Measurements from ENCODE around the gene TNS3. TPM values are rescaled to one million over a fixed set of nuclear protein-coding genes. Genes with fewer than 3 reads are reported as not detected.

TNS3 gene
- total and polyA plus RNA-seq, 10 of the 15 experiments (the other 5 are each of a cell fraction or from before 2014, with no cell fraction given): 0.27 to 2.7 (median 0.79) TPM

DNA sequence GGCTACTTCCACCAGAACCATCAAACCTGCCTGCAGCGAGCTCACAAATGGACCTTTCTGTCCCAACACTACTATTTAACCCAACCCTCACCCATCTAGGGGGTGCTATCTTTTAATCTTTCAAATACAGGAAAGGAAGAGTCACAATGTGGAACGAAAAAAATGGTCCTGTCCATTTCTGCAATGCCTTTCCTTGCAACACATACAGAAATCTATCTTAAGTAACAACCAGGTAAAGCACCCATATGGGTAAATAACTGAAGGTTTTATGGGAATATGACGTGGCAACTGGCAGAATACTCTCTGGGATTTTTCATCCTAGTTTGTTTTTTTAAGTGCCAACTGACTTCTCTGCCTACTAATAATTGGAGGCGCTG, 24.6 kb downstream of the TNS3 start:
- FAIRE-seq: no peak
- H3K9ac ChIP-seq (ENCODE audit: control insufficient read depth, insufficient read depth, low read length): no peak overlapping the region
- intact Hi-C loops (cut with micrococcal nuclease; ENCODE audit: unreplicated experiment) (loop anchor here (5.0 kb wide), 1 partner anchor 65 kb away; no protein-coding TSS in a partner anchor), in situ Hi-C loops (cut with MboI) (no loop called here)
- 41% methylated on average over 4 of the region's 4 CpGs for WGBS (ENCODE audit: insufficient coverage, insufficient replicate concordance, low lambda C conversion rate, missing lambda C conversion rate)
- peaks cover 8% of the 10 kb centered on the region for H3K4me1 ChIP-seq (ENCODE audit: control insufficient read depth, insufficient read depth, low read length)
- ATAC-seq: no peak
- DNase-seq (ENCODE audit: low read depth, low spot score): no peak
- H3K27me3 ChIP-seq (replicated peaks in 1 of 2; ENCODE audit: control insufficient read depth in 2 of 2, insufficient read depth in 2 of 2, low read length in 1 of 2): no peaks in the 10 kb centered on the region; a peak in 1 of 4 replicates
- H4K20me1 ChIP-seq (ENCODE audit: control insufficient read depth, insufficient read depth): no peaks in the 10 kb centered on the region
- no peaks in the 10 kb centered on the region for H3K79me2 ChIP-seq (ENCODE audit: control insufficient read depth, insufficient read depth, low read length)
- ChIA-PET POLR2A (no interaction called here), RAD21 (ENCODE audit: unreplicated experiment) (no interaction called here), SMC1A (ENCODE audit: uncharacterized antibody, unreplicated experiment) (no interaction called here), CTCF (no interaction called here)
- TF ChIP-seq, protein P1, sequence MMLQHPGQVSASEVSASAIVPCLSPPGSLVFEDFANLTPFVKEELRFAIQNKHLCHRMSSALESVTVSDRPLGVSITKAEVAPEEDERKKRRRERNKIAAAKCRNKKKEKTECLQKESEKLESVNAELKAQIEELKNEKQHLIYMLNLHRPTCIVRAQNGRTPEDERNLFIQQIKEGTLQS (IDR thresholded peaks at IDR 0.05; ENCODE audit: borderline replicate concordance, extremely low read depth, low read depth, low read length): no peak
- TF ChIP-seq DPF2 (IDR thresholded peaks at IDR 0.05) (no peak), POLR2A (IDR thresholded peaks at IDR 0.05; ENCODE audit: low read depth, low read length) (no peak), ASH2L (IDR thresholded peaks at IDR 0.05; ENCODE audit: borderline replicate concordance, low read depth) (no peak), MYC (IDR thresholded peaks at IDR 0.05; ENCODE audit: insufficient read depth, insufficient read length, insufficient replicate concordance, low read length, severe bottlenecking) (no peak), CHD4 (IDR thresholded peaks at IDR 0.05) (no peak), ZNF24 (IDR thresholded peaks at IDR 0.05) (no peak)
- TF ChIP-seq, protein P2, sequence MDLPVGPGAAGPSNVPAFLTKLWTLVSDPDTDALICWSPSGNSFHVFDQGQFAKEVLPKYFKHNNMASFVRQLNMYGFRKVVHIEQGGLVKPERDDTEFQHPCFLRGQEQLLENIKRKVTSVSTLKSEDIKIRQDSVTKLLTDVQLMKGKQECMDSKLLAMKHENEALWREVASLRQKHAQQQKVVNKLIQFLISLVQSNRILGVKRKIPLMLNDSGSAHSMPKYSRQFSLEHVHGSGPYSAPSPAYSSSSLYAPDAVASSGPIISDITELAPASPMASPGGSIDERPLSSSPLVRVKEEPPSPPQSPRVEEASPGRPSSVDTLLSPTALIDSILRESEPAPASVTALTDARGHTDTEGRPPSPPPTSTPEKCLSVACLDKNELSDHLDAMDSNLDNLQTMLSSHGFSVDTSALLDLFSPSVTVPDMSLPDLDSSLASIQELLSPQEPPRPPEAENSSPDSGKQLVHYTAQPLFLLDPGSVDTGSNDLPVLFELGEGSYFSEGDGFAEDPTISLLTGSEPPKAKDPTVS (IDR thresholded peaks at IDR 0.05; ENCODE audit: low read depth, low read length): no peak
- TF ChIP-seq, protein P3, sequence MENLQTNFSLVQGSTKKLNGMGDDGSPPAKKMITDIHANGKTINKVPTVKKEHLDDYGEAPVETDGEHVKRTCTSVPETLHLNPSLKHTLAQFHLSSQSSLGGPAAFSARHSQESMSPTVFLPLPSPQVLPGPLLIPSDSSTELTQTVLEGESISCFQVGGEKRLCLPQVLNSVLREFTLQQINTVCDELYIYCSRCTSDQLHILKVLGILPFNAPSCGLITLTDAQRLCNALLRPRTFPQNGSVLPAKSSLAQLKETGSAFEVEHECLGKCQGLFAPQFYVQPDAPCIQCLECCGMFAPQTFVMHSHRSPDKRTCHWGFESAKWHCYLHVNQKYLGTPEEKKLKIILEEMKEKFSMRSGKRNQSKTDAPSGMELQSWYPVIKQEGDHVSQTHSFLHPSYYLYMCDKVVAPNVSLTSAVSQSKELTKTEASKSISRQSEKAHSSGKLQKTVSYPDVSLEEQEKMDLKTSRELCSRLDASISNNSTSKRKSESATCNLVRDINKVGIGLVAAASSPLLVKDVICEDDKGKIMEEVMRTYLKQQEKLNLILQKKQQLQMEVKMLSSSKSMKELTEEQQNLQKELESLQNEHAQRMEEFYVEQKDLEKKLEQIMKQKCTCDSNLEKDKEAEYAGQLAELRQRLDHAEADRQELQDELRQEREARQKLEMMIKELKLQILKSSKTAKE (IDR thresholded peaks at IDR 0.05; ENCODE audit: low read depth, poor library complexity, severe bottlenecking): no peak
- no peak overlapping the region for H3K4me2 ChIP-seq (ENCODE audit: control insufficient read depth, insufficient read depth)
- no peak overlapping the region for H3K4me3 ChIP-seq
- no peaks in the 10 kb centered on the region for H3K36me3 ChIP-seq (ENCODE audit: control insufficient read depth in 2 of 2, insufficient read depth in 2 of 2, low read length in 1 of 2)
- H2AFZ ChIP-seq (ENCODE audit: control insufficient read depth, low read depth, low read length): no peak overlapping the region
- BruUV-seq (replicated peaks): no TSS peak
- H3K27ac ChIP-seq (ENCODE audit: control insufficient read depth, insufficient read depth): no peak overlapping the region
- H3K9me3 ChIP-seq (replicated peaks; ENCODE audit: control insufficient read depth, insufficient read depth, low read length): no peaks in the 10 kb centered on the region

Measured in GM12878 (cell line).